HG02885 (cell line): ENCODE data around the gene ANK3.

Experiments
- ATAC-seq: cut with Tn5 transposase; IDR thresholded peaks from one replicate; pipeline ENCODE4 v1.9.1; 2021; ENCODE audit warnings: mild to moderate bottlenecking; ENCODE audit not compliant: unreplicated experiment, poor library complexity

Gene ANK3

GRCh38 chr10:60384011-60384410, 5.7 kb downstream of the ANK3 start:
- no peak for ATAC-seq

GRCh38 chr10:60382946-60383681, 6.6 kb downstream of the ANK3 start:
- ATAC-seq: no peak

- no peak for ATAC-seq
These were observed 8.9 kb downstream of the ANK3 start for GRCh38 chr10:60380781-60381180.

GRCh38 chr10:60377955-60378354, 11.7 kb downstream of the ANK3 start:
- ATAC-seq: no peak

GRCh38 chr10:60377042-60377352, 12.7 kb downstream of the ANK3 start:
- ATAC-seq: no peak

GRCh38 chr10:60376221-60377041, 13.2 kb downstream of the ANK3 start:
- ATAC-seq: no peak

GRCh38 chr10:60375293-60376004, 14.2 kb downstream of the ANK3 start:
- no peak for ATAC-seq

- ATAC-seq: no peak
These were observed 14.8 kb downstream of the ANK3 start for GRCh38 chr10:60374836-60375235.

- ATAC-seq: no peak
These were observed 17.2 kb downstream of the ANK3 start for GRCh38 chr10:60372436-60372835.

GRCh38 chr10:60369547-60369930, 20.1 kb downstream of the ANK3 start:
- ATAC-seq: no peak

- no peak for ATAC-seq
These were observed 20.7 kb downstream of the ANK3 start for GRCh38 chr10:60368875-60369546.

GRCh38 chr10:60367901-60368300, 21.8 kb downstream of the ANK3 start:
- ATAC-seq: no peak

- ATAC-seq: no peak
These were observed 22.2 kb downstream of the ANK3 start for GRCh38 chr10:60367431-60367830.

GRCh38 chr10:60367024-60367423, 22.7 kb downstream of the ANK3 start:
- ATAC-seq: no peak

GRCh38 chr10:60363187-60363586, 26.5 kb downstream of the ANK3 start:
- ATAC-seq: no peak

GRCh38 chr10:60362461-60362860, 27.2 kb downstream of the ANK3 start:
- no peak for ATAC-seq

GRCh38 chr10:60359066-60359465, 30.6 kb downstream of the ANK3 start:
- no peak for ATAC-seq

- ATAC-seq: peak; percentile 97
These were observed 31.4 kb downstream of the ANK3 start for GRCh38 chr10:60358282-60358681.

- no peak for ATAC-seq
These were observed 36.0 kb downstream of the ANK3 start for GRCh38 chr10:60353519-60354258.

- peak; percentile 71 for ATAC-seq
These were observed 37.6 kb downstream of the ANK3 start for GRCh38 chr10:60352105-60352504.
